ENCODE results near the gene ALPK3. TPM values are rescaled to one million over a fixed set of nuclear protein-coding genes. Genes with fewer than 3 reads are reported as not detected.
"Not testable (repeated sequence)": the region's sequence is repeated elsewhere in the genome, so short reads cannot be mapped to it uniquely, and the experiment has no call there.

The ALPK3 gene
- total RNA-seq, 2 donors from 2014 or later = 57.8 to 94.1 TPM

GRCh38 chr15:84873997-84874396 is 56.8 kb downstream of the ALPK3 start:
- no peak for DNase-seq
- H3K9ac ChIP-seq (ENCODE audit: extremely low read depth, low read length, poor library complexity, severe bottlenecking) = no peak overlapping the region
- Mint-ChIP-seq H3K4me3 (no peak overlapping the region), H3K9me3 (no peaks in the 10 kb centered on the region), H3K4me1 (peaks cover 2% of the 10 kb centered on the region), H3K27ac (no peak overlapping the region), H3K36me3 (ENCODE audit: low read depth) (peaks cover 5% of the 10 kb centered on the region), H3K27me3 (ENCODE audit: insufficient read depth) (peaks cover 2% of the 10 kb centered on the region)
- no peak overlapping the region for H3K4me3 ChIP-seq (ENCODE audit: low read length)
- H3K9me3 ChIP-seq (ENCODE audit: control insufficient read depth, low read length) = no peaks in the 10 kb centered on the region
- WGBS, 2 experiments (ENCODE audit: insufficient coverage in 1 of 2, insufficient read length in 1 of 2) = 80 to 88% methylated on average over 1 to 7 of the region's 7 CpGs
- no peaks in the 10 kb centered on the region for H3K4me1 ChIP-seq (ENCODE audit: control insufficient read depth, insufficient read depth, low read length)
- H3K27ac ChIP-seq (ENCODE audit: low read depth, low read length) = peak overlapping the region; percentile 85
- no peaks in the 10 kb centered on the region for H3K27me3 ChIP-seq (ENCODE audit: control insufficient read depth, insufficient read depth, low read length, poor library complexity, severe bottlenecking)
- H3K36me3 ChIP-seq (ENCODE audit: control insufficient read depth, insufficient read depth, low read length) = peaks cover 16% of the 10 kb centered on the region
- no peak for TF ChIP-seq CTCF (conservative IDR thresholded peaks at IDR 0.05)

- no peak overlapping the region for H3K9ac ChIP-seq (ENCODE audit: extremely low read depth, low read length, poor library complexity, severe bottlenecking)
- peaks cover 4% of the 10 kb centered on the region for H3K36me3 ChIP-seq (ENCODE audit: control insufficient read depth, insufficient read depth, low read length)
- no peak for TF ChIP-seq CTCF (conservative IDR thresholded peaks at IDR 0.05)
- DNase-seq = no peak
- 93 to 95% methylated on average over 3 to 5 of the region's 5 CpGs for WGBS, 2 experiments (ENCODE audit: insufficient coverage in 1 of 2, insufficient read length in 1 of 2)
- no peaks in the 10 kb centered on the region for H3K9me3 ChIP-seq (ENCODE audit: control insufficient read depth, low read length)
- Mint-ChIP-seq H3K27me3 (ENCODE audit: insufficient read depth) (peaks cover 4% of the 10 kb centered on the region), H3K9me3 (no peaks in the 10 kb centered on the region), H3K4me1 (peaks cover 2% of the 10 kb centered on the region), H3K36me3 (ENCODE audit: low read depth) (no peaks in the 10 kb centered on the region), H3K27ac (no peak overlapping the region), H3K4me3 (no peak overlapping the region)
- no peak overlapping the region for H3K4me3 ChIP-seq (ENCODE audit: low read length)
- H3K27me3 ChIP-seq (ENCODE audit: control insufficient read depth, insufficient read depth, low read length, poor library complexity, severe bottlenecking) = no peaks in the 10 kb centered on the region
- H3K27ac ChIP-seq (ENCODE audit: low read depth, low read length) = peak overlapping the region; percentile 85
- no peaks in the 10 kb centered on the region for H3K4me1 ChIP-seq (ENCODE audit: control insufficient read depth, insufficient read depth, low read length)
Measured at GRCh38 chr15:84874981-84875699, 58.0 kb downstream of the ALPK3 start.

- H3K36me3 Mint-ChIP-seq (ENCODE audit: low read depth) = no peaks in the 10 kb centered on the region
- Histone ChIP-seq H3K27ac (ENCODE audit: low read depth, low read length) (no peak overlapping the region), H3K9me3 (ENCODE audit: control insufficient read depth, low read length) (no peaks in the 10 kb centered on the region), H3K9ac (ENCODE audit: extremely low read depth, low read length, poor library complexity, severe bottlenecking) (no peak overlapping the region), H3K27me3 (ENCODE audit: control insufficient read depth, insufficient read depth, low read length, poor library complexity, severe bottlenecking) (no peaks in the 10 kb centered on the region), H3K4me1 (ENCODE audit: control insufficient read depth, insufficient read depth, low read length) (no peaks in the 10 kb centered on the region), H3K36me3 (ENCODE audit: control insufficient read depth, insufficient read depth, low read length) (no peaks in the 10 kb centered on the region), H3K4me3 (ENCODE audit: low read length) (no peak overlapping the region)
- peaks cover 2% of the 10 kb centered on the region for H3K4me1 Mint-ChIP-seq
- no peak overlapping the region for H3K27ac Mint-ChIP-seq
- peaks cover 4% of the 10 kb centered on the region for H3K27me3 Mint-ChIP-seq (ENCODE audit: insufficient read depth)
- no peak for TF ChIP-seq CTCF (conservative IDR thresholded peaks at IDR 0.05)
- no peak overlapping the region for H3K4me3 Mint-ChIP-seq
- no peaks in the 10 kb centered on the region for H3K9me3 Mint-ChIP-seq
- no peak for DNase-seq
Measured at GRCh38 chr15:84876269-84876668, 59.1 kb downstream of the ALPK3 start.

- H3K27me3 Mint-ChIP-seq (ENCODE audit: insufficient read depth); H3K27ac Mint-ChIP-seq; H3K4me3 Mint-ChIP-seq; H3K9me3 ChIP-seq (ENCODE audit: control insufficient read depth, low read length); H3K9ac ChIP-seq (ENCODE audit: extremely low read depth, low read length, poor library complexity, severe bottlenecking); H3K27me3 ChIP-seq (ENCODE audit: control insufficient read depth, insufficient read depth, low read length, poor library complexity, severe bottlenecking); DNase-seq; H3K4me3 ChIP-seq (ENCODE audit: low read length); H3K4me1 Mint-ChIP-seq; H3K9me3 Mint-ChIP-seq; H3K4me1 ChIP-seq (ENCODE audit: control insufficient read depth, insufficient read depth, low read length); H3K27ac ChIP-seq (ENCODE audit: low read depth, low read length); H3K36me3 ChIP-seq (ENCODE audit: control insufficient read depth, insufficient read depth, low read length); H3K36me3 Mint-ChIP-seq (ENCODE audit: low read depth): not testable (repeated sequence)
- 94 to 100% methylated on average over 2 to 3 of the region's 3 CpGs for WGBS, 2 experiments (ENCODE audit: insufficient coverage in 1 of 2, insufficient read length in 1 of 2)
Measured at GRCh38 chr15:84877701-84878100, 60.5 kb downstream of the ALPK3 start.

Measured in endodermal cell (in vitro differentiated cells).